Measurements from ENCODE around the gene PHTF2.

Gene PHTF2

GRCh38 chr7:77813180-77813579 lies 14.6 kb downstream of the PHTF2 start:
- H3K4me3 ChIP-seq (replicated peaks; ENCODE audit: insufficient read depth, low read length) = no peak overlapping the region
- TF ChIP-seq SPI1 (IDR thresholded peaks at IDR 0.05; ENCODE audit: borderline replicate concordance, low read depth) = no peak
- no peak for TF ChIP-seq POLR2AphosphoS5 (IDR thresholded peaks at IDR 0.05; ENCODE audit: low read depth)
- TF ChIP-seq REST (IDR thresholded peaks at IDR 0.05; ENCODE audit: insufficient replicate concordance, low read depth) = no peak
- TF ChIP-seq CTCF (IDR thresholded peaks at IDR 0.05; ENCODE audit: insufficient read depth, low read length) = no peak
- no peak for TF ChIP-seq GABPA (IDR thresholded peaks at IDR 0.05; ENCODE audit: low read depth)
- no peak for DNase-seq (ENCODE audit: low read depth in 1 of 2, low spot score in 1 of 2)
- H3K27me3 ChIP-seq (ENCODE audit: insufficient read depth, poor library complexity, severe bottlenecking) = no peaks in the 10 kb centered on the region
- H3K27ac ChIP-seq (replicated peaks) = no peak overlapping the region

GRCh38 chr7:77819021-77819420 lies 20.4 kb downstream of the PHTF2 start:
- Histone ChIP-seq H3K27me3 (ENCODE audit: insufficient read depth, poor library complexity, severe bottlenecking) (no peaks in the 10 kb centered on the region), H3K27ac (replicated peaks) (no peak overlapping the region), H3K4me3 (replicated peaks; ENCODE audit: insufficient read depth, low read length) (no peak overlapping the region)
- TF ChIP-seq REST (IDR thresholded peaks at IDR 0.05; ENCODE audit: insufficient replicate concordance, low read depth) (no peak), SPI1 (IDR thresholded peaks at IDR 0.05; ENCODE audit: borderline replicate concordance, low read depth) (peak; percentile 70), GABPA (IDR thresholded peaks at IDR 0.05; ENCODE audit: low read depth) (no peak), CTCF (IDR thresholded peaks at IDR 0.05; ENCODE audit: insufficient read depth, low read length) (no peak), POLR2AphosphoS5 (IDR thresholded peaks at IDR 0.05; ENCODE audit: low read depth) (no peak)
- no peak for DNase-seq (ENCODE audit: low read depth in 1 of 2, low spot score in 1 of 2)

GRCh38 chr7:77820967-77821366 lies 22.4 kb downstream of the PHTF2 start:
- DNase-seq (ENCODE audit: low read depth in 1 of 2, low spot score in 1 of 2) = no peak
- no peaks in the 10 kb centered on the region for H3K27me3 ChIP-seq (ENCODE audit: insufficient read depth, poor library complexity, severe bottlenecking)
- no peak overlapping the region for H3K4me3 ChIP-seq (replicated peaks; ENCODE audit: insufficient read depth, low read length)
- TF ChIP-seq REST (IDR thresholded peaks at IDR 0.05; ENCODE audit: insufficient replicate concordance, low read depth) = no peak
- TF ChIP-seq GABPA (IDR thresholded peaks at IDR 0.05; ENCODE audit: low read depth) = no peak
- no peak for TF ChIP-seq CTCF (IDR thresholded peaks at IDR 0.05; ENCODE audit: insufficient read depth, low read length)
- H3K27ac ChIP-seq (replicated peaks) = no peak overlapping the region
